Measurements from ENCODE around the gene AFF3.

Gene AFF3

GRCh38 chr2:99863903-99864270 lies 278.5 kb downstream of the AFF3 start:
- DNase-seq = no peak

GRCh38 chr2:99863236-99863902 lies 279.0 kb downstream of the AFF3 start:
- DNase-seq = no peak

- no peak for DNase-seq
Measured at GRCh38 chr2:99862566-99862965, 279.8 kb downstream of the AFF3 start.

GRCh38 chr2:99861376-99861760 lies 281.0 kb downstream of the AFF3 start:
- DNase-seq = no peak

GRCh38 chr2:99860720-99861375 lies 281.5 kb downstream of the AFF3 start:
- DNase-seq = no peak

GRCh38 chr2:99858951-99859596 lies 283.3 kb downstream of the AFF3 start:
- DNase-seq = peak in 4 of 58 donors; percentile 16 to 50 (median 24)

- no peak for DNase-seq
Measured at GRCh38 chr2:99857867-99858444, 284.4 kb downstream of the AFF3 start.

GRCh38 chr2:99857372-99857771 lies 285.0 kb downstream of the AFF3 start:
- DNase-seq = no peak

GRCh38 chr2:99856119-99856518 lies 286.3 kb downstream of the AFF3 start:
- no peak for DNase-seq

GRCh38 chr2:99854236-99854852 lies 288.0 kb downstream of the AFF3 start:
- no peak for DNase-seq

- DNase-seq = peak in 1 of 58 donors; percentile 1
Measured at GRCh38 chr2:99852956-99853355, 289.4 kb downstream of the AFF3 start.

- no peak for DNase-seq
Measured at GRCh38 chr2:99852376-99852934, 289.9 kb downstream of the AFF3 start.

- no peak for DNase-seq
Measured at GRCh38 chr2:99851811-99852210, 290.6 kb downstream of the AFF3 start.

- DNase-seq = no peak
Measured at GRCh38 chr2:99851089-99851488, 291.3 kb downstream of the AFF3 start.

- DNase-seq = no peak
Measured at GRCh38 chr2:99850084-99850710, 292.2 kb downstream of the AFF3 start.

- no peak for DNase-seq
Measured at GRCh38 chr2:99846462-99847107, 295.8 kb downstream of the AFF3 start.

- DNase-seq = no peak
Measured at GRCh38 chr2:99845296-99845695, 297.1 kb downstream of the AFF3 start.

GRCh38 chr2:99842451-99842850 lies 299.9 kb downstream of the AFF3 start:
- no peak for DNase-seq

GRCh38 chr2:99841749-99842148 lies 300.6 kb downstream of the AFF3 start:
- no peak for DNase-seq

GRCh38 chr2:99840831-99841230 lies 301.6 kb downstream of the AFF3 start:
- no peak for DNase-seq

All from anterior cingulate cortex (tissue), 58 donors.